ENCODE data around the gene OR14J1. TPM values are rescaled to one million over a fixed set of nuclear protein-coding genes. Genes with fewer than 3 reads are reported as not detected.
"Not testable (repeated sequence)": the region's sequence is repeated elsewhere in the genome, so short reads cannot be mapped to it uniquely, and the experiment has no call there.

Gene OR14J1
- total and polyA plus RNA-seq, 2 donors: under 0.01 TPM; not detected in 1

DNA sequence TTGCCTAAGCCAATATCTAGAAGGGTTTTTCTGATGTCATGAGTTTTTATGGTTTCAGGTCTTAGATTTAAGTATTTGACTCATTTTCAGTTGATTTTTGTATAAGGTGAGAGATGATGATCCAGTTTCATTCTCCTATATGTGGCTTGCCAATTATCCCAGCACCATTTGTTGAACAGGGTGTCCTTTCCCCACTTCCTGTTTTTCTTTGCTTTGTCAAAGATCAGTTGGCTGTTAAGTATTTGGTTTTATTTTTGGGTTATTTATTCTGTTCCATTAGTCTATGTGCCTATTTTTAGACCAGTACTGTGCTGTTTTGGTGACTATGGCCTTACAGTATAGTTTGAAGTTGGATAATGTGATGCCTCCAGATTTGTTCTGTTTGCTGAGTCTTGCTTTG is 21.8 kb downstream of the OR14J1 start:
- not testable (repeated sequence) for H3K9me3 ChIP-seq (ENCODE audit: control insufficient read depth in 2 of 2, insufficient read depth in 1 of 2, low read length in 1 of 2); DNase-seq (ENCODE audit: low read depth in 6 of 9, low spot score in 9 of 9); H3K4me3 ChIP-seq (ENCODE audit: low read length in 2 of 2)

DNA sequence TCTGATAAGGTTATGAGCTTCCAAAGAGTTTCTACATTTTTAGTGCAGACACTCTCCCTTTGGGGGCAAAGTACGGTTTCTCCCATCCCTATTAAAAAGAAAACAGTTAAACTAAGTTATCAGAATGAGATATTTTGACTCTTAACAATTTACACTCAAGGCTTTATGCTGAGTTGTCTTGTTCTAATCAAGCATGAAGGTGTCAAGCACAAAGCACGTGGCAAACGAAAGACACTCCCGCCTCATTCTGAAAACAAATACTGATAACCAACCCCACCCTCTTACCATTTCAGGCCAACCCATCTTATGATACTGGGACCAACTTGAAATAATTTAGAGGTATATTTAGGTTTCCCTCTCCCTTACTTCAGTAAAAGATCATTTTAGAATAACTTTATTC is 24.3 kb downstream of the OR14J1 start:
- Histone ChIP-seq H3K9me3 (ENCODE audit: control insufficient read depth in 2 of 2, insufficient read depth in 1 of 2, low read length in 1 of 2) (no peaks in the 10 kb centered on the region), H3K27ac (ENCODE audit: low read depth in 1 of 2, low read length in 1 of 2) (no peak overlapping the region), H3K36me3 (ENCODE audit: control insufficient read depth in 2 of 2, insufficient read depth in 2 of 2, low read length in 1 of 2) (no peaks in the 10 kb centered on the region), H3K4me3 (ENCODE audit: low read length in 2 of 2) (no peak overlapping the region), H3K4me1 (ENCODE audit: control insufficient read depth in 2 of 2, insufficient read depth in 2 of 2, low read length in 2 of 2) (no peaks in the 10 kb centered on the region), H3K27me3 (ENCODE audit: control insufficient read depth in 2 of 2, insufficient read depth in 1 of 2, low read length in 1 of 2) (no peaks in the 10 kb centered on the region)
- WGBS: 88% methylated on average over 4 of the region's 4 CpGs
- no peak for DNase-seq (ENCODE audit: low read depth in 6 of 9, low spot score in 9 of 9)

More for the DNA sequence above, 21.8 kb downstream of the OR14J1 start:
- not testable (repeated sequence) for H3K36me3 ChIP-seq (ENCODE audit: control insufficient read depth in 2 of 2, insufficient read depth in 2 of 2, low read length in 1 of 2); H3K4me1 ChIP-seq (ENCODE audit: control insufficient read depth in 2 of 2, insufficient read depth in 2 of 2, low read length in 2 of 2); H3K27me3 ChIP-seq (ENCODE audit: control insufficient read depth in 2 of 2, insufficient read depth in 1 of 2, low read length in 1 of 2); H3K27ac ChIP-seq (ENCODE audit: low read depth in 1 of 2, low read length in 1 of 2)

DNA sequence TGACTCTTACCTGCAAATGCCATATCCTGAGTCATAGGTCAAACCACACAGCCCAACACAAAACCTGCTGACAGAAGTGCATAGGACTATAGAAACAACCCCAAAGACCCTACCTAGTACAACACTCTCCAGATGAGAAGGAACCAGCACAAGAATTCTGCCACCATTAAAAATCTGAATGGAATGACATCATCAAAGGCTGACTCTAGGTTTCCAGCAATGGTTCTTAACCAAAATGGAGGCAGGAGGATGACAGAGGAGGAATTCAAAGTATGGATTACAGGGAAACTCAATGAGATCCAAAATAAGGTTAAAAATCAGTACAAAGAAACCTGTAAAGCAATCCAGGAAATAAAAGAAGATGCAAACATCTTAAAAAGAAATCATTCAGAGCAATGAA is 31.2 kb downstream of the OR14J1 start:
- no peaks in the 10 kb centered on the region for H3K36me3 ChIP-seq (ENCODE audit: control insufficient read depth in 2 of 2, insufficient read depth in 2 of 2, low read length in 1 of 2)
- no peak overlapping the region for H3K4me3 ChIP-seq (ENCODE audit: low read length in 2 of 2)
- H3K27ac ChIP-seq (ENCODE audit: low read depth in 1 of 2, low read length in 1 of 2): no peak overlapping the region
- H3K4me1 ChIP-seq (ENCODE audit: control insufficient read depth in 2 of 2, insufficient read depth in 2 of 2, low read length in 2 of 2): no peaks in the 10 kb centered on the region
- no peak for DNase-seq (ENCODE audit: low read depth in 6 of 9, low spot score in 9 of 9)
- H3K9me3 ChIP-seq (ENCODE audit: control insufficient read depth in 2 of 2, insufficient read depth in 1 of 2, low read length in 1 of 2): no peaks in the 10 kb centered on the region
- no peaks in the 10 kb centered on the region for H3K27me3 ChIP-seq (ENCODE audit: control insufficient read depth in 2 of 2, insufficient read depth in 1 of 2, low read length in 1 of 2)

DNA sequence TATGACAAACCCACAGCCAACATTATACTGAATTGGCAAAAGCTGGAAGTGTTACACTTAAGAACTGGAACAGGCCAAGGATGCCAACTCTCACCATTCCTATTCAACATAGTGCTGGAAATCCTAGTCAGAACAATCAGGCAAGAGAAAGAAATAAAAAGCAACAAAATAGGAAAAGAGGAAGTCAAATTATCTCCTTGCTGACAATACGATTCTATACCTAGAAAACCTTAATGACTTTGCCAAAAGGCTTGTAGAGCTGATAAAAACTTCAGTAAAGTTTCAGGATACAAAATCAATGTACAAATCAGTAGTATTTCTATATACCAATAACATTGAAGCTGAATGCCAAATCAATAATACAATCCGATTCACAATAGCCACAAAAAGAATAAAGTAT is 34.8 kb downstream of the OR14J1 start:
- Histone ChIP-seq H3K36me3 (ENCODE audit: control insufficient read depth in 2 of 2, insufficient read depth in 2 of 2, low read length in 1 of 2) (no peaks in the 10 kb centered on the region), H3K27me3 (ENCODE audit: control insufficient read depth in 2 of 2, insufficient read depth in 1 of 2, low read length in 1 of 2) (no peaks in the 10 kb centered on the region), H3K4me3 (ENCODE audit: low read length in 2 of 2) (no peak overlapping the region), H3K27ac (ENCODE audit: low read depth in 1 of 2, low read length in 1 of 2) (no peak overlapping the region), H3K4me1 (ENCODE audit: control insufficient read depth in 2 of 2, insufficient read depth in 2 of 2, low read length in 2 of 2) (no peaks in the 10 kb centered on the region), H3K9me3 (ENCODE audit: control insufficient read depth in 2 of 2, insufficient read depth in 1 of 2, low read length in 1 of 2) (no peaks in the 10 kb centered on the region)
- WGBS: 63% methylated on average over 2 of the region's 2 CpGs
- DNase-seq (ENCODE audit: low read depth in 6 of 9, low spot score in 9 of 9): no peak

DNA sequence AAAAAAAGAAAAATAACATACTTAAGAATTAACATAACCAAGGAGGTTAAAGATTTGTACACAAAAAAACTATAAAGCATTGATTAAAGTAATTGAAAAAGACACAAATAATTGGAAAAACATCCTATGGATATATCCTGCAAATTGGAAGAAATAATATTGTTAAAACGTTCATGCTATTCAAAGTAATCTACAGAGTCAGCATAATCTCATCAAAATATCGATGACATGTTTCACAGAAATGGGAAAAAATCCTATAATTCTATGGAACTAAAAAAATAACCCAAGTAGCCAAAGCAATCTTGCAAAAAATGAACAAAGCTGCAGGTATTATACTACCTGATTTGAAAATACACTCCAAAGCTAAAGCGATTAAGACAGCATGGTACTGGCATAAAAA is 43.9 kb downstream of the OR14J1 start:
- WGBS: 87% methylated on average over 3 of the region's 3 CpGs
- Histone ChIP-seq H3K4me3 (ENCODE audit: low read length in 2 of 2) (no peak overlapping the region), H3K36me3 (ENCODE audit: control insufficient read depth in 2 of 2, insufficient read depth in 2 of 2, low read length in 1 of 2) (no peaks in the 10 kb centered on the region), H3K27ac (ENCODE audit: low read depth in 1 of 2, low read length in 1 of 2) (no peak overlapping the region), H3K9me3 (ENCODE audit: control insufficient read depth in 2 of 2, insufficient read depth in 1 of 2, low read length in 1 of 2) (no peaks in the 10 kb centered on the region), H3K4me1 (ENCODE audit: control insufficient read depth in 2 of 2, insufficient read depth in 2 of 2, low read length in 2 of 2) (no peaks in the 10 kb centered on the region), H3K27me3 (ENCODE audit: control insufficient read depth in 2 of 2, insufficient read depth in 1 of 2, low read length in 1 of 2) (no peaks in the 10 kb centered on the region)
- no peak for DNase-seq (ENCODE audit: low read depth in 6 of 9, low spot score in 9 of 9)

DNA sequence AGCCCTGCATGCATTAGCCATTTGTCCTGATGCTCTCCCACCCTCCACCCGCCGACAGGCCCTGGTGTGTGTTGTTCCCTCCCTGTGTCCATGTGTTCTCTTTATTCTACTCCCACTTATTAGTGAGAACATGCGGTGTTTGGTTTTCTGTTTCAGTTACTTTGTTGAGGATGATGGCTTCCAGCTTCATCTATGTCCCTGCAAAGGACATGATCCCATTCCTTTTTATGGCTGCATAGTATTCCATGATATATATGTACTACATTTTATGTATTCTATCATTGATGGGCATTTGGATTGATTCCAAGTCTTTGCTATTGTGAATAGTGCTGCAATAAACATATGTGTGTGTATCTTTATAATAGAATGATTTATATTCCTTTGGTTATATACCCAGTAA is 47.8 kb downstream of the OR14J1 start:
- not testable (repeated sequence) for H3K4me3 ChIP-seq (ENCODE audit: low read length in 2 of 2); H3K27ac ChIP-seq (ENCODE audit: low read depth in 1 of 2, low read length in 1 of 2); H3K36me3 ChIP-seq (ENCODE audit: control insufficient read depth in 2 of 2, insufficient read depth in 2 of 2, low read length in 1 of 2); H3K9me3 ChIP-seq (ENCODE audit: control insufficient read depth in 2 of 2, insufficient read depth in 1 of 2, low read length in 1 of 2); DNase-seq (ENCODE audit: low read depth in 6 of 9, low spot score in 9 of 9); H3K27me3 ChIP-seq (ENCODE audit: control insufficient read depth in 2 of 2, insufficient read depth in 1 of 2, low read length in 1 of 2); H3K4me1 ChIP-seq (ENCODE audit: control insufficient read depth in 2 of 2, insufficient read depth in 2 of 2, low read length in 2 of 2)
- WGBS: 97% methylated on average over 3 of the region's 3 CpGs

DNA sequence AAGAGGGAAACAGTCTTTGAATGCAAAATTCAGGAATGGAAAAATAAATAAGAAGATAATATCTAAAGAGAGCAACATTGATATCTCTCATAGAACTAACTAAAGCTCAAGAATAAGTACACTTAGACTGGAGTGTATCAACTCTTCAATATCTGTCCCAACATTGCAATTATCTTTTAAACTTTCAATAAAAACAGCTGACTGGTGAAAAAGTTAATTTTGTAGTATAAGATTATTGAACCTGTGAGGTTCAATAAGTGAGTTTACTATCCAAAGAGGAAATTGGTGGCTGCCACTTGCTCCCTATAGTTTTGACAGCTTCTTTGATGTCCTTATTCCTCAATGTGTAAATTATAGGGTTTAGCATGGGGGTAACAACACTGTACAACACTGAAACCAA is 53.5 kb downstream of the OR14J1 start:
- no peak for DNase-seq (ENCODE audit: low read depth in 6 of 9, low spot score in 9 of 9)
- Histone ChIP-seq H3K27me3 (ENCODE audit: control insufficient read depth in 2 of 2, insufficient read depth in 1 of 2, low read length in 1 of 2) (no peaks in the 10 kb centered on the region), H3K4me3 (ENCODE audit: low read length in 2 of 2) (no peak overlapping the region), H3K36me3 (ENCODE audit: control insufficient read depth in 2 of 2, insufficient read depth in 2 of 2, low read length in 1 of 2) (no peaks in the 10 kb centered on the region), H3K27ac (ENCODE audit: low read depth in 1 of 2, low read length in 1 of 2) (no peak overlapping the region), H3K9me3 (ENCODE audit: control insufficient read depth in 2 of 2, insufficient read depth in 1 of 2, low read length in 1 of 2) (no peaks in the 10 kb centered on the region), H3K4me1 (ENCODE audit: control insufficient read depth in 2 of 2, insufficient read depth in 2 of 2, low read length in 2 of 2) (no peaks in the 10 kb centered on the region)

DNA sequence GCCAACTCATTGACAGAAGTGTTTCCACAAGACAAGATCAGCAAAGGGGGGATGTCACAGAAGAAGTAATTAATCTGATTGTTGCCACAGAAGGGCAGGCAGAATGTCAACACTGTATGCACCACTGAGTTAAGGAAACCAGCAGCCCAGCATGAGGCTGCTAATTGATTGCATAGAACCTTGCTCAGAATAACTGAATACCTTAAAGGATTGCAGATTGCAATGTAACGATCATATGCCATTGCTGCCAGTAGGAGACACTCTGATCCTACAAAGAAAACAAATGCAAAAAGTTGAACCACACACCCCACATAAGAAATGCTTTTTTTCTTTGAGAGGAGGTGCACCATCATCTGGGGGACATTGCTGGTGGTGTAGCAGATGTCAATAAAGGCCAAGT is 54.1 kb downstream of the OR14J1 start:
- Histone ChIP-seq H3K27ac (ENCODE audit: low read depth in 1 of 2, low read length in 1 of 2) (no peak overlapping the region), H3K9me3 (ENCODE audit: control insufficient read depth in 2 of 2, insufficient read depth in 1 of 2, low read length in 1 of 2) (no peaks in the 10 kb centered on the region), H3K27me3 (ENCODE audit: control insufficient read depth in 2 of 2, insufficient read depth in 1 of 2, low read length in 1 of 2) (no peaks in the 10 kb centered on the region), H3K36me3 (ENCODE audit: control insufficient read depth in 2 of 2, insufficient read depth in 2 of 2, low read length in 1 of 2) (no peaks in the 10 kb centered on the region), H3K4me1 (ENCODE audit: control insufficient read depth in 2 of 2, insufficient read depth in 2 of 2, low read length in 2 of 2) (no peaks in the 10 kb centered on the region), H3K4me3 (ENCODE audit: low read length in 2 of 2) (no peak overlapping the region)
- 65% methylated on average over 1 of the region's 1 CpG for WGBS
- no peak for DNase-seq (ENCODE audit: low read depth in 6 of 9, low spot score in 9 of 9)

All from thymus (tissue), 11 donors.